IgD-negative memory B cell (primary cell): ENCODE measurements around the gene VRTN. TPM values are rescaled to one million over a fixed set of nuclear protein-coding genes. Genes with fewer than 3 reads are reported as not detected.
"Not testable (repeated sequence)": the region's sequence is repeated elsewhere in the genome, so short reads cannot be mapped to it uniquely, and the experiment has no call there.

Experiments
- H3K27ac Mint-ChIP-seq, 3 donors: one replicate each; pipeline ENCODE4 v1.8.0; 2020 to 2022; ENCODE audit warnings: mild to moderate bottlenecking in 3 of 3, mixed read lengths in 3 of 3, moderate library complexity in 1 of 3
- H3K27me3 Mint-ChIP-seq: one replicate; pipeline ENCODE4 v1.8.0; 2021; ENCODE audit warnings: mixed read lengths
- H3K36me3 Mint-ChIP-seq: one replicate; pipeline ENCODE4 v1.8.0; 2020; ENCODE audit warnings: mild to moderate bottlenecking, mixed read lengths
- H3K4me1 Mint-ChIP-seq, 3 donors: one replicate each; pipeline ENCODE4 v1.8.0; 2020 to 2022; ENCODE audit warnings: mixed read lengths in 3 of 3, mild to moderate bottlenecking in 1 of 3
- H3K4me3 Mint-ChIP-seq, 4 donors: one replicate each; pipeline ENCODE4 v1.8.0; 2020 to 2022; ENCODE audit warnings: mild to moderate bottlenecking in 4 of 4, mixed read lengths in 4 of 4, moderate library complexity in 3 of 4
- H3K9me3 Mint-ChIP-seq, 3 donors: one replicate each; pipeline ENCODE4 v1.8.0; 2020 to 2021; ENCODE audit warnings: mixed read lengths in 3 of 3, mild to moderate bottlenecking in 1 of 3
- polyA plus RNA-seq: library from polyadenylated mRNA; unstranded; fragments of 300-500 nt; fragmentation: Illumina TruSeq; gene quantifications from one replicate; pipeline ENCODE4 v1.2.3, GENCODE V29; 2021

VRTN gene
- polyA plus RNA-seq, 1 donor from 2014 or later = not detected

GRCh38 chr14:74329950-74330552 lies 18.2 kb upstream of the VRTN start:
- H3K4me3 Mint-ChIP-seq = not testable (repeated sequence)

GRCh38 chr14:74333909-74334308 lies 14.4 kb upstream of the VRTN start:
- peaks cover 2% of the 10 kb centered on the region for H3K27me3 Mint-ChIP-seq
- no peaks in the 10 kb centered on the region for H3K36me3 Mint-ChIP-seq
- H3K4me1 Mint-ChIP-seq = no peaks in the 10 kb centered on the region
- no peak overlapping the region for H3K27ac Mint-ChIP-seq
- no peaks in the 10 kb centered on the region for H3K9me3 Mint-ChIP-seq
- H3K4me3 Mint-ChIP-seq = no peak overlapping the region

More at GRCh38 chr14:74329950-74330552, 18.2 kb upstream of the VRTN start:
- H3K27ac Mint-ChIP-seq, H3K27me3 Mint-ChIP-seq, H3K4me1 Mint-ChIP-seq, H3K36me3 Mint-ChIP-seq, H3K9me3 Mint-ChIP-seq: not testable (repeated sequence)

- H3K4me3 Mint-ChIP-seq = no peak overlapping the region
- H3K9me3 Mint-ChIP-seq = no peaks in the 10 kb centered on the region
- H3K4me1 Mint-ChIP-seq = no peaks in the 10 kb centered on the region
- H3K27me3 Mint-ChIP-seq = peaks cover 1% of the 10 kb centered on the region
- H3K36me3 Mint-ChIP-seq = no peaks in the 10 kb centered on the region
- H3K27ac Mint-ChIP-seq = no peak overlapping the region
Measured at GRCh38 chr14:74346341-74346740, 1.9 kb upstream of the VRTN start.

- Mint-ChIP-seq H3K36me3 (no peaks in the 10 kb centered on the region), H3K27me3 (peaks cover 1% of the 10 kb centered on the region), H3K9me3 (no peaks in the 10 kb centered on the region), H3K4me3 (no peak overlapping the region), H3K4me1 (no peaks in the 10 kb centered on the region), H3K27ac (no peak overlapping the region)
Measured at GRCh38 chr14:74347097-74347794, 1.0 kb upstream of the VRTN start.

GRCh38 chr14:74347795-74348100 lies 523 bp upstream of the VRTN start:
- H3K4me3 Mint-ChIP-seq = no peak overlapping the region
- no peaks in the 10 kb centered on the region for H3K9me3 Mint-ChIP-seq
- no peaks in the 10 kb centered on the region for H3K4me1 Mint-ChIP-seq
- peaks cover 1% of the 10 kb centered on the region for H3K36me3 Mint-ChIP-seq
- peaks cover 6% of the 10 kb centered on the region for H3K27me3 Mint-ChIP-seq
- no peak overlapping the region for H3K27ac Mint-ChIP-seq

GRCh38 chr14:74348735-74349463 lies 628 bp downstream of the VRTN start:
- H3K4me1 Mint-ChIP-seq = no peaks in the 10 kb centered on the region
- H3K27ac Mint-ChIP-seq = no peak overlapping the region
- no peaks in the 10 kb centered on the region for H3K9me3 Mint-ChIP-seq
- H3K36me3 Mint-ChIP-seq = peaks cover 1% of the 10 kb centered on the region
- no peak overlapping the region for H3K4me3 Mint-ChIP-seq
- peaks cover 7% of the 10 kb centered on the region for H3K27me3 Mint-ChIP-seq

GRCh38 chr14:74349757-74350156 lies 1.5 kb downstream of the VRTN start:
- Mint-ChIP-seq H3K9me3 (no peaks in the 10 kb centered on the region), H3K27me3 (peaks cover 7% of the 10 kb centered on the region), H3K4me1 (no peaks in the 10 kb centered on the region), H3K4me3 (no peak overlapping the region), H3K36me3 (peaks cover 1% of the 10 kb centered on the region), H3K27ac (no peak overlapping the region)

- no peak overlapping the region for H3K4me3 Mint-ChIP-seq
- H3K36me3 Mint-ChIP-seq = peaks cover 1% of the 10 kb centered on the region
- no peak overlapping the region for H3K27ac Mint-ChIP-seq
- H3K4me1 Mint-ChIP-seq = no peaks in the 10 kb centered on the region
- peaks cover 7% of the 10 kb centered on the region for H3K27me3 Mint-ChIP-seq
- H3K9me3 Mint-ChIP-seq = no peaks in the 10 kb centered on the region
Measured at GRCh38 chr14:74350211-74350927, 2.1 kb downstream of the VRTN start.

GRCh38 chr14:74350928-74351323 lies 2.7 kb downstream of the VRTN start:
- Mint-ChIP-seq H3K9me3 (no peaks in the 10 kb centered on the region), H3K4me3 (no peak overlapping the region), H3K4me1 (no peaks in the 10 kb centered on the region), H3K27me3 (peaks cover 7% of the 10 kb centered on the region), H3K36me3 (peaks cover 1% of the 10 kb centered on the region), H3K27ac (no peak overlapping the region)

GRCh38 chr14:74356892-74357575 lies 8.8 kb downstream of the VRTN start:
- Mint-ChIP-seq H3K36me3 (peaks cover 1% of the 10 kb centered on the region), H3K27me3 (peaks cover 8% of the 10 kb centered on the region), H3K4me1 (no peaks in the 10 kb centered on the region), H3K9me3 (no peaks in the 10 kb centered on the region), H3K4me3 (no peak overlapping the region), H3K27ac (no peak overlapping the region)

GRCh38 chr14:74357585-74357984 lies 9.3 kb downstream of the VRTN start:
- Mint-ChIP-seq H3K4me3 (no peak overlapping the region), H3K36me3 (peaks cover 1% of the 10 kb centered on the region)

GRCh38 chr14:74358176-74358829 lies 10.0 kb downstream of the VRTN start:
- Mint-ChIP-seq H3K4me3 (no peak overlapping the region), H3K4me1 (no peaks in the 10 kb centered on the region), H3K27me3 (peaks cover 2% of the 10 kb centered on the region), H3K36me3 (peaks cover 1% of the 10 kb centered on the region), H3K27ac (no peak overlapping the region), H3K9me3 (no peaks in the 10 kb centered on the region)

More at GRCh38 chr14:74357585-74357984, 9.3 kb downstream of the VRTN start:
- Mint-ChIP-seq H3K27me3 (peaks cover 5% of the 10 kb centered on the region), H3K4me1 (no peaks in the 10 kb centered on the region), H3K9me3 (no peaks in the 10 kb centered on the region), H3K27ac (no peak overlapping the region)

- Mint-ChIP-seq H3K9me3 (no peaks in the 10 kb centered on the region), H3K4me1 (peaks cover 0 to 1% (median 0%) of the 10 kb centered on the region in 3 donors), H3K4me3 (no peak overlapping the region), H3K27me3 (peaks cover 3% of the 10 kb centered on the region), H3K27ac (no peak overlapping the region), H3K36me3 (peaks cover 1% of the 10 kb centered on the region)
Measured at GRCh38 chr14:74360163-74360562, 11.9 kb downstream of the VRTN start.

- peaks cover 1% of the 10 kb centered on the region for H3K36me3 Mint-ChIP-seq
- peaks cover 0 to 1% (median 0%) of the 10 kb centered on the region in 3 donors for H3K4me1 Mint-ChIP-seq
- H3K4me3 Mint-ChIP-seq = no peak overlapping the region
- H3K27ac Mint-ChIP-seq = no peak overlapping the region
- H3K27me3 Mint-ChIP-seq = peaks cover 1% of the 10 kb centered on the region
- no peaks in the 10 kb centered on the region for H3K9me3 Mint-ChIP-seq
Measured at GRCh38 chr14:74362361-74362915, 14.2 kb downstream of the VRTN start.
